ENCODE measurements around the gene BCL7A. TPM values are rescaled to one million over a fixed set of nuclear protein-coding genes. Genes with fewer than 3 reads are reported as not detected.
A peak's percentile ranks its signal among the peaks of the same experiment; 100 is the strongest.

BCL7A gene
- total RNA-seq, 1 donor, result 4.7 TPM

GRCh38 chr12:122082621-122083356 lies 61.1 kb downstream of the BCL7A start:
- Histone ChIP-seq H3K9me3 (ENCODE audit: low read depth, low read length) (no peaks in the 10 kb centered on the region), H3K27me3 (ENCODE audit: insufficient read depth, low read length) (no peaks in the 10 kb centered on the region), H3K4me1 (ENCODE audit: insufficient read depth, low read length) (peaks cover 38% of the 10 kb centered on the region), H3K4me2 (ENCODE audit: insufficient read depth, low read length) (peak overlapping the region; percentile 96), H2AFZ (ENCODE audit: low read length) (no peak overlapping the region), H3K27ac (ENCODE audit: low read depth, low read length) (no peak overlapping the region), H3K79me2 (ENCODE audit: insufficient read depth, low read length) (peaks cover 83% of the 10 kb centered on the region), H3K36me3 (ENCODE audit: insufficient read depth, low read length) (peaks cover 7% of the 10 kb centered on the region), H4K20me1 (ENCODE audit: insufficient read depth, low read length) (peaks cover 40% of the 10 kb centered on the region), H3K4me3 (ENCODE audit: insufficient read depth, low read length) (no peak overlapping the region)
- TF ChIP-seq CTCF (IDR thresholded peaks at IDR 0.05; ENCODE audit: extremely low read depth, low read depth, low read length), result no peak
- DNase-seq (ENCODE audit: insufficient read length, low spot score, missing footprints), result no peak

GRCh38 chr12:122084857-122085405 lies 63.2 kb downstream of the BCL7A start:
- H3K36me3 ChIP-seq (ENCODE audit: insufficient read depth, low read length), result peaks cover 7% of the 10 kb centered on the region
- no peaks in the 10 kb centered on the region for H3K27me3 ChIP-seq (ENCODE audit: insufficient read depth, low read length)

GRCh38 chr12:122085591-122085990 lies 63.9 kb downstream of the BCL7A start:
- Histone ChIP-seq H4K20me1 (ENCODE audit: insufficient read depth, low read length) (peaks cover 28% of the 10 kb centered on the region), H3K4me1 (ENCODE audit: insufficient read depth, low read length) (peaks cover 48% of the 10 kb centered on the region), H3K4me2 (ENCODE audit: insufficient read depth, low read length) (no peak overlapping the region), H3K27ac (ENCODE audit: low read depth, low read length) (no peak overlapping the region), H3K36me3 (ENCODE audit: insufficient read depth, low read length) (peaks cover 7% of the 10 kb centered on the region), H3K79me2 (ENCODE audit: insufficient read depth, low read length) (peaks cover 86% of the 10 kb centered on the region), H3K9me3 (ENCODE audit: low read depth, low read length) (no peaks in the 10 kb centered on the region), H3K27me3 (ENCODE audit: insufficient read depth, low read length) (no peaks in the 10 kb centered on the region), H3K4me3 (ENCODE audit: insufficient read depth, low read length) (no peak overlapping the region), H2AFZ (ENCODE audit: low read length) (no peak overlapping the region)
- DNase-seq (ENCODE audit: insufficient read length, low spot score, missing footprints), result no peak
- TF ChIP-seq CTCF (IDR thresholded peaks at IDR 0.05; ENCODE audit: extremely low read depth, low read depth, low read length), result no peak

More at GRCh38 chr12:122084857-122085405, 63.2 kb downstream of the BCL7A start:
- H3K4me3 ChIP-seq (ENCODE audit: insufficient read depth, low read length), result no peak overlapping the region
- no peak overlapping the region for H2AFZ ChIP-seq (ENCODE audit: low read length)
- no peaks in the 10 kb centered on the region for H3K9me3 ChIP-seq (ENCODE audit: low read depth, low read length)
- H3K79me2 ChIP-seq (ENCODE audit: insufficient read depth, low read length), result peaks cover 90% of the 10 kb centered on the region
- peaks cover 48% of the 10 kb centered on the region for H3K4me1 ChIP-seq (ENCODE audit: insufficient read depth, low read length)
- H4K20me1 ChIP-seq (ENCODE audit: insufficient read depth, low read length), result peaks cover 34% of the 10 kb centered on the region
- no peak overlapping the region for H3K4me2 ChIP-seq (ENCODE audit: insufficient read depth, low read length)
- TF ChIP-seq CTCF (IDR thresholded peaks at IDR 0.05; ENCODE audit: extremely low read depth, low read depth, low read length), result no peak
- no peak overlapping the region for H3K27ac ChIP-seq (ENCODE audit: low read depth, low read length)
- DNase-seq (ENCODE audit: insufficient read length, low spot score, missing footprints), result no peak

GRCh38 chr12:122086116-122086515 lies 64.4 kb downstream of the BCL7A start:
- Histone ChIP-seq H3K36me3 (ENCODE audit: insufficient read depth, low read length) (peaks cover 7% of the 10 kb centered on the region), H3K27ac (ENCODE audit: low read depth, low read length) (no peak overlapping the region), H2AFZ (ENCODE audit: low read length) (no peak overlapping the region), H3K4me2 (ENCODE audit: insufficient read depth, low read length) (no peak overlapping the region), H3K9me3 (ENCODE audit: low read depth, low read length) (no peaks in the 10 kb centered on the region), H3K27me3 (ENCODE audit: insufficient read depth, low read length) (no peaks in the 10 kb centered on the region), H4K20me1 (ENCODE audit: insufficient read depth, low read length) (peaks cover 23% of the 10 kb centered on the region), H3K4me1 (ENCODE audit: insufficient read depth, low read length) (peaks cover 47% of the 10 kb centered on the region), H3K4me3 (ENCODE audit: insufficient read depth, low read length) (no peak overlapping the region), H3K79me2 (ENCODE audit: insufficient read depth, low read length) (peaks cover 84% of the 10 kb centered on the region)
- no peak for TF ChIP-seq CTCF (IDR thresholded peaks at IDR 0.05; ENCODE audit: extremely low read depth, low read depth, low read length)
- DNase-seq (ENCODE audit: insufficient read length, low spot score, missing footprints), result no peak
